ENCODE measurements around the gene SLC25A33.

SLC25A33 gene

DNA sequence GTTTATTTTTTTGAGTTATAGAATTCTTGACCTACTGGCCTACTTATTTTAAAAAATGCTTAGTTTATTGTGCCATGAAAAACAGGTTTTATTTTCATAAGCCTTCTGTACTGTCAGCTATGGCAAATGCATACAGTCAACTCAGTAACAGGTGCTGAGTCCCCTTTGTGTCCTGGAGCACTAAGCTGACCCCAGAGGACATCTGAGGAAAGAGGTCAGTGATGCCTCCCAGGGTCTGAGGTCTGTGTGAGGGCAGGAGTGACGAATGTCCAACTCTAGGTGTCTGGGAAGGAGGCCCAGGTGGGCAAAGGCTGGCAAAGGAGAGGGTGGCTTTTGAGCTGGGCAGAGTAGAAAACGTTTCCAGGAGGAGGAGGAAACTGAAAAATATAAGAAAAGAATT is 41.7 kb downstream of the SLC25A33 start:
- DNase-seq (ENCODE audit: low read depth) = no peak
- TF ChIP-seq CTCF (conservative IDR thresholded peaks at IDR 0.05; ENCODE audit: control insufficient read depth, insufficient read depth, low read depth, low read length) = no peak
- no peak overlapping the region for H3K4me3 ChIP-seq (ENCODE audit: control insufficient read depth, low read depth, low read length)

GRCh38 chr1:9586147-9586766 is 47.0 kb downstream of the SLC25A33 start:
- TF ChIP-seq CTCF (conservative IDR thresholded peaks at IDR 0.05; ENCODE audit: control insufficient read depth, insufficient read depth, low read depth, low read length) = no peak
- H3K4me3 ChIP-seq (ENCODE audit: control insufficient read depth, low read depth, low read length) = no peak overlapping the region

DNA sequence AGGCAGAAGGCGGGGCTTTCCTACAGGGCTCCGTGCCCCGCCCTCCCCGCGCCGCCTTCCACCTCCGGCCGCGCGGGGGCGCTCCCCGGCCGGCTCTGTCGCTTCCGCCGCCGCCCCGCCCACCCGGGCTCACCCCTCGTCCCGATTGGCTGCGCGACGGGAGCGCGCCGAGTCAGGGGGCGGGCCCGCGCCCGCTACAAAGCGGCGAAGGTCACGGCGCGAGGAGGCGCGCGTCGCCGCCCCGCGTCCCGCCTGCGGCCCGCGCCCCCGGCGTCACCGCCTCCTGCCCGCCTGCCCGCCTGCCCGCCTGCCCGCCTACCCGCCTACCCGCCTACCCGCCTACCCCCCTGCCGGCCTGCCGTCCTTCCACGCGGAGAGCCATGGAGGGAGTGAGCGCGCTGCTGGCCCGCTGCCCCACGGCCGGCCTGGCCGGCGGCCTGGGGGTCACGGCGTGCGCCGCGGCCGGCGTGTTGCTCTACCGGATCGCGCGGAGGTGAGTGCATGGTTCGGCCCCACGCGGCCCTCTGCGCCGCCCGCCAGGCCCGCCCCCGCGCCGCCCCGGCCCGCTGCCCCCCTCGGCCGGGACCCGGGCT is 49.4 kb downstream of the SLC25A33 start, which contains the start of gene TMEM201:
Gene TMEM201 (plus strand): TSS at position 361 of the 593 bp plus-strand sequence. CDS start 20 bp downstream, at position 381.
- DNase-seq (ENCODE audit: low read depth) = peak; percentile 84
- peak within 1 kb of the TSS; percentile 66 for H3K4me3 ChIP-seq (ENCODE audit: control insufficient read depth, low read depth, low read length)
- TF ChIP-seq CTCF (conservative IDR thresholded peaks at IDR 0.05; ENCODE audit: control insufficient read depth, insufficient read depth, low read depth, low read length) = no peak

More at GRCh38 chr1:9586147-9586766, 47.0 kb downstream of the SLC25A33 start:
- no peak for DNase-seq (ENCODE audit: low read depth)

GRCh38 chr1:9589144-9589718 is 50.0 kb downstream of the SLC25A33 start:
- DNase-seq (ENCODE audit: low read depth) = peak; percentile 25
- H3K4me3 ChIP-seq (ENCODE audit: control insufficient read depth, low read depth, low read length) = peak overlapping the region; percentile 66
- no peak for TF ChIP-seq CTCF (conservative IDR thresholded peaks at IDR 0.05; ENCODE audit: control insufficient read depth, insufficient read depth, low read depth, low read length)

- no peak for TF ChIP-seq CTCF (conservative IDR thresholded peaks at IDR 0.05; ENCODE audit: control insufficient read depth, insufficient read depth, low read depth, low read length)
- DNase-seq (ENCODE audit: low read depth) = peak; percentile 17
- H3K4me3 ChIP-seq (ENCODE audit: control insufficient read depth, low read depth, low read length) = peak overlapping the region; percentile 66
Measured at GRCh38 chr1:9589719-9590157, 50.5 kb downstream of the SLC25A33 start.

DNA sequence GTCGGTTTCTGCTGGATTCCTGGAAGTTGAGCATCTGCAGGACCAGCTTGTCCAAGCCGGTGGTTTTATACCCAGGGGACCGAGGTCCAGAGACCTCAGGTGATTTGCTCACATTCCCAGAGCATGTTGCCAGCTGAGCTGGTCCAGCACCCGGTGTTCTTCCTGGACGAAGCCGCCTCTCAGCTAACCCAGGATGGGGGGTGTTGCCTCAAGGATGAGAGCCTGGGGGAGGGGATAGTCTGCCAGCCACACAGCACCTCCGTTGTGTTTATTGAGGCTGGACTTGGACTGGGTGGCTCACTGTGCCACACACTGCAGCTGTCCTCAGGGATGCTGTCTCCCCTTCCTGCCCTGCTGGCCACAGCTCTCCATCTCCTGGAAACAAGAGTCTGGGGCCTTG is 50.9 kb downstream of the SLC25A33 start:
- H3K4me3 ChIP-seq (ENCODE audit: control insufficient read depth, low read depth, low read length) = no peak overlapping the region
- TF ChIP-seq CTCF (conservative IDR thresholded peaks at IDR 0.05; ENCODE audit: control insufficient read depth, insufficient read depth, low read depth, low read length) = no peak
- DNase-seq (ENCODE audit: low read depth) = no peak
